SU-DHL-6 (cell line): ENCODE measurements around the gene COCH.

Source experiments
- H2AFZ ChIP-seq: fragments of 200-600 bp; sonication (generic); 2 replicates; pipeline ENCODE4 v1.6.1; 2014; ENCODE audit warnings: low read depth, mild to moderate bottlenecking, moderate library complexity, mixed read lengths, antibody characterized with exemption, low read length; ENCODE audit not compliant: severe bottlenecking
- H3F3A ChIP-seq: fragments of 200-600 bp; shearing (Covaris generic); 2 replicates; pipeline ENCODE4 v1.6.0; 2016; ENCODE audit warnings: antibody characterized with exemption, mild to moderate bottlenecking; ENCODE audit not compliant: insufficient read depth
- H3K27ac ChIP-seq: fragments of 200-600 bp; sonication (generic); 2 replicates; pipeline ENCODE4 v1.5.1; 2016; ENCODE audit warnings: low read depth, mild to moderate bottlenecking, low read length, moderate library complexity, mixed read lengths
- H3K27me3 ChIP-seq: fragments of 200-600 bp; sonication (generic), shearing (Covaris generic); 2 replicates; pipeline ENCODE4 v1.6.0; 2014; ENCODE audit warnings: mild to moderate bottlenecking, low read length
- H3K36me3 ChIP-seq: fragments of 200-600 bp; sonication (generic); 2 replicates; pipeline ENCODE4 v1.6.1; 2014; ENCODE audit warnings: mild to moderate bottlenecking, low read length, mixed read lengths
- H3K4me2 ChIP-seq: fragments of 300-600, 200-600 bp; shearing (Covaris generic), sonication (generic); 2 replicates; pipeline ENCODE4 v1.6.0; 2014; ENCODE audit warnings: low read length, low read depth, mild to moderate bottlenecking; ENCODE audit not compliant: poor library complexity, severe bottlenecking
- H3K4me3 ChIP-seq: fragments of 200-600 bp; sonication (generic); 2 replicates; pipeline ENCODE4 v1.5.1; 2014; ENCODE audit warnings: antibody characterized with exemption, low read length, mild to moderate bottlenecking, mixed read lengths; ENCODE audit not compliant: insufficient read depth, poor library complexity, severe bottlenecking
- H3K79me2 ChIP-seq: fragments of 200-600 bp; sonication (generic); 2 replicates; pipeline ENCODE4 v1.6.1; 2014; ENCODE audit warnings: mild to moderate bottlenecking, low read length, moderate library complexity; ENCODE audit not compliant: insufficient read depth
- H3K9ac ChIP-seq: fragments of 200-600 bp; sonication (generic); 2 replicates; pipeline ENCODE4 v1.7.0; 2014; ENCODE audit warnings: mild to moderate bottlenecking, low read length
- H3K9me2 ChIP-seq: fragments of 200-600 bp; sonication (generic); replicated peaks from 2 replicates; pipeline ENCODE4 v1.6.1; 2014; ENCODE audit warnings: low read length; ENCODE audit not compliant: insufficient read depth
- H3K9me3 ChIP-seq: fragments of 200-600 bp; sonication (generic); 2 replicates; pipeline ENCODE4 v1.6.1; 2014; ENCODE audit warnings: low read length, mixed read lengths; ENCODE audit not compliant: insufficient read depth
- H4K20me1 ChIP-seq: fragments of 200-600 bp; sonication (generic); 2 replicates; pipeline ENCODE4 v1.6.1; 2014; ENCODE audit warnings: low read depth, mild to moderate bottlenecking, antibody characterized with exemption, low read length, moderate library complexity, mixed read lengths
- EZH2phosphoT487 ChIP-seq: fragments of 200-600 bp; sonication (generic), shearing (Covaris generic); conservative IDR thresholded peaks from 2 replicates; pipeline ENCODE4 v1.6.1; 2018; ENCODE audit warnings: mild to moderate bottlenecking, antibody characterized with exemption, low read length, moderate library complexity, mixed read lengths
- TF ChIP-seq, protein P1 (sequence below): fragments of 200-600 bp; sonication (generic); IDR thresholded peaks from one replicate; pipeline ENCODE4 v1.5.1; 2017; ENCODE audit warnings: antibody characterized with exemption, mild to moderate bottlenecking, low read length, moderate library complexity; ENCODE audit not compliant: insufficient read depth, poor library complexity, severe bottlenecking

Gene COCH

DNA sequence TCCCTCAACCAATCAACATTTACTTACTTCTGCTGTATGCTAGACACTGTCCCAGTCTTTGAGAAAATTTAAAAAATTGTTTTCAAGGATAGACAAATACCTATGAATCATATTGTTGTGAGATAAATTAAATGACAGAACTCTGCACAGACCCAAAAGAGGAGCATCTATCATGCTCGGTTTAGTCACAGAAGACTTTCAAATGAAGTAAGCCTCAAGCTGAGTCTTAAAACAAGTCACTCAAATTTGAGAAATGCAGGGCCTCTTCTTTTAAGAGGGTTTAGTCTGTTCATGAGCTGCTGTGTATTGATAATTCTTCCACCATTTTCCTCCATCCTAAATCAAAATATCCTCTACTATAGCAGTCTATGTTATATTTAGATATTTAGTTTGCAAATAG, 24.4 kb upstream of the COCH start:
- Histone ChIP-seq H3K4me2 (no peak overlapping the region), H3F3A (no peaks in the 10 kb centered on the region), H3K9me3 (no peaks in the 10 kb centered on the region), H3K79me2 (no peaks in the 10 kb centered on the region), H3K36me3 (no peaks in the 10 kb centered on the region), H3K4me3 (no peak overlapping the region), H2AFZ (no peak overlapping the region), H3K27ac (no peak overlapping the region), H4K20me1 (no peaks in the 10 kb centered on the region), H3K9me2 (no peaks in the 10 kb centered on the region), H3K9ac (no peak overlapping the region), H3K27me3 (no peaks in the 10 kb centered on the region)
- TF ChIP-seq EZH2phosphoT487: no peak
- TF ChIP-seq, protein P1, sequence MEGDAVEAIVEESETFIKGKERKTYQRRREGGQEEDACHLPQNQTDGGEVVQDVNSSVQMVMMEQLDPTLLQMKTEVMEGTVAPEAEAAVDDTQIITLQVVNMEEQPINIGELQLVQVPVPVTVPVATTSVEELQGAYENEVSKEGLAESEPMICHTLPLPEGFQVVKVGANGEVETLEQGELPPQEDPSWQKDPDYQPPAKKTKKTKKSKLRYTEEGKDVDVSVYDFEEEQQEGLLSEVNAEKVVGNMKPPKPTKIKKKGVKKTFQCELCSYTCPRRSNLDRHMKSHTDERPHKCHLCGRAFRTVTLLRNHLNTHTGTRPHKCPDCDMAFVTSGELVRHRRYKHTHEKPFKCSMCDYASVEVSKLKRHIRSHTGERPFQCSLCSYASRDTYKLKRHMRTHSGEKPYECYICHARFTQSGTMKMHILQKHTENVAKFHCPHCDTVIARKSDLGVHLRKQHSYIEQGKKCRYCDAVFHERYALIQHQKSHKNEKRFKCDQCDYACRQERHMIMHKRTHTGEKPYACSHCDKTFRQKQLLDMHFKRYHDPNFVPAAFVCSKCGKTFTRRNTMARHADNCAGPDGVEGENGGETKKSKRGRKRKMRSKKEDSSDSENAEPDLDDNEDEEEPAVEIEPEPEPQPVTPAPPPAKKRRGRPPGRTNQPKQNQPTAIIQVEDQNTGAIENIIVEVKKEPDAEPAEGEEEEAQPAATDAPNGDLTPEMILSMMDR: no peak

DNA sequence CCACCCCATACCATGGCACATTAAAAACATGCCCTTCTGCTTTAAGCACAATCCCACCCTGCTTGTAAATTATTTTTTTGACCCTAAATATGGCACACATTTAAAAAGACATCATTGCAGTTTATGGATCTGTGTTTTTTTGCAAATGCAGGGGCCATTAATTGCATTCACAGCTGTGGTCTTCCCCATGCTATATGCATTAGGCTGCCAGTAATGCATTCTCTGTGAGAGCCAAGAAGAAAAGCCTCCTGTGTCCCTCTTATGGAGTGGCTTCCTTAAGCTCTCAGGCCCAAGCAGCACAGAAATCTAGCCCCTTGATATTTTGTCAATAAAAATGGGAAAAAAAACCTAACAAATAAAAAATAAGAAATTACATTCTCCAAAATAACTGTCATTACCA, 20.4 kb upstream of the COCH start:
- TF ChIP-seq, protein P1: no peak
- no peak for TF ChIP-seq EZH2phosphoT487
- H3K27ac ChIP-seq: no peak overlapping the region
- no peak overlapping the region for H3K4me3 ChIP-seq
- no peaks in the 10 kb centered on the region for H3K36me3 ChIP-seq
- no peaks in the 10 kb centered on the region for H3K27me3 ChIP-seq
- no peaks in the 10 kb centered on the region for H3F3A ChIP-seq
- H3K79me2 ChIP-seq: no peaks in the 10 kb centered on the region
- H3K9me2 ChIP-seq: no peaks in the 10 kb centered on the region
- H2AFZ ChIP-seq: no peak overlapping the region
- no peak overlapping the region for H3K4me2 ChIP-seq
- H3K9me3 ChIP-seq: no peaks in the 10 kb centered on the region
- no peak overlapping the region for H3K9ac ChIP-seq
- H4K20me1 ChIP-seq: no peaks in the 10 kb centered on the region

DNA sequence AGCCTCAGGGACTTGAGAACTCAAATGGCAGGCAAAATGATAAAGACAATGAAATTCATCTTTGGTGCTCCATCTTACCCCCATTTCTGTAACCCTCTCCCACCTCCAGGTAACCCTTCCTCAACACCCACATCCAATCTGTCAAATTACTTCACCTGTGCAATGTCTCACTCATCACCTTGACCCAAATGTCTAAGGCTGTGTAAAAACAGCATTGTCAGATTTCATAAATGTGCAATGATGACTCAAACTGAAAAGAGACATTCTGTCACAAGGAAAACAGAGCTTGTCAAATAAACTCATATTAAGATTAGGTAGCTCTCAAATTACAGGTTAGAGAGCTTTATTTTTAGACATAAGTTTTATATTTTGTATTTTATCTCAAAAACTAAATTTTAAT, 19.9 kb upstream of the COCH start:
- H3K4me2 ChIP-seq: no peak overlapping the region
- no peak for TF ChIP-seq EZH2phosphoT487
- TF ChIP-seq, protein P1: no peak
- no peaks in the 10 kb centered on the region for H3K36me3 ChIP-seq
- no peaks in the 10 kb centered on the region for H3K27me3 ChIP-seq
- no peaks in the 10 kb centered on the region for H3K79me2 ChIP-seq
- no peak overlapping the region for H2AFZ ChIP-seq
- H3K9me2 ChIP-seq: no peaks in the 10 kb centered on the region
- H3K9me3 ChIP-seq: no peaks in the 10 kb centered on the region
- H3F3A ChIP-seq: no peaks in the 10 kb centered on the region
- H3K9ac ChIP-seq: no peak overlapping the region
- no peak overlapping the region for H3K4me3 ChIP-seq
- no peaks in the 10 kb centered on the region for H4K20me1 ChIP-seq
- no peak overlapping the region for H3K27ac ChIP-seq

DNA sequence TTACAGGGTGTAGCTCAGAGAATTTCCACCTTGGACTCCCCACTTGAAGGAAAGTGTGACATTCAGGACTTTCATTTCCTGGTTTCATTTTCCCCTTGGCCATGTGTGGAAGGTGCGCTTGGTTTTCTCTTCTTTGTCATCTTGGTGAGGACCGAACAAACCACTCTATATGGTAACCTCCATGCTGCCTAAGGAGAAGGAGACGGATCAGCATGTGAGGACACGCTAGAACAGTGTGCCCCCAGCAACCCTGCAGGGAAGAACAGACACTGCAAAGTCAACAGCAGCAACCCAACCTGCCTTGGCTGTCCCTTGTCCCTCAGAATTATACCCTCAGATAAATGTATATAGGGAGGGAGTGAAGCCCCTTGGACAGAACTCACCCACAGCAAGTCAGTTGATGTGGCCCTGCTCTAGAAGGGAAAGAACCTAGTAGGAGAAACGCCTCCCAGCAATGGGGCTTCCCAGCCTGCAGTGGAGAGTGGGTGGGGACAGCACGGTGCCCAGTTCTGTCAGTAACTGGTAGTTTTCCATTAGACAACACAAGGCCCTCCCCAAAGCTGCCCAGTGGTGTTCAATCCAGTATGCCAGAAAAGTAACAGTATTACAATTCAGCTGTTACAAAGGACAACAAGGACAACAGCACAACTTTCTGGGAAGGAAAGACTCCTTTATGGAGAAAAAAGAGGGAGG, 18.9 kb upstream of the COCH start:
- no peak overlapping the region for H3K4me3 ChIP-seq
- no peak overlapping the region for H3K27ac ChIP-seq
- no peaks in the 10 kb centered on the region for H3F3A ChIP-seq
- H3K9me2 ChIP-seq: no peaks in the 10 kb centered on the region
- H3K9ac ChIP-seq: no peak overlapping the region
- H3K9me3 ChIP-seq: no peaks in the 10 kb centered on the region
- H3K4me2 ChIP-seq: no peak overlapping the region
- H3K27me3 ChIP-seq: no peaks in the 10 kb centered on the region
- no peaks in the 10 kb centered on the region for H4K20me1 ChIP-seq
- no peaks in the 10 kb centered on the region for H3K36me3 ChIP-seq
- H3K79me2 ChIP-seq: no peaks in the 10 kb centered on the region
- TF ChIP-seq, protein P1: no peak
- TF ChIP-seq EZH2phosphoT487: no peak
- H2AFZ ChIP-seq: no peak overlapping the region
